Measurements from ENCODE around the gene ZNF581. TPM values are rescaled to one million over a fixed set of nuclear protein-coding genes. Genes with fewer than 3 reads are reported as not detected.

Gene ZNF581
- total RNA-seq, 1 donor from 2014 or later = 22.7 TPM

DNA sequence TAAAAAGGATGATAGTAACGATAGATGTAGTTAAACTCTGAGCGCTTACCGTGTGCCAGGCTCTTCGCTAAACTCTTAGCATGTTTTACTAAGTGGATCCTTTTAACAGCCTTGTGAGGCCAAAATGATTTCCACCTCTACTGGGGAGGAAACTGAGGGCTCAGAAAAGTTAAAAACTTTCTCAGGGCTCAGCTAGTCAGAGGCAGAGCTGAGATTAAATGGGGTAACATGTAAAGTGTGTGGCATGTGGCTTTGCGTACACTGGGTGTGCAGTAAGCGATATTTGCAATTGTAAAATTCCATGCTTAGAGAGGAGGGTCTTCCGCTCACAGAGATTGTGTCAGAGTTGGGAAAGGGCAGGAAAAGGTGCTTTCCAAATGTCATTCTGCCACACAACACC is 13.1 kb downstream of the ZNF581 start:
- TF ChIP-seq CTCF (IDR thresholded peaks at IDR 0.05) = no peak
- no peaks in the 10 kb centered on the region for H3K27me3 ChIP-seq (ENCODE audit: low read depth)
- peaks cover 37% of the 10 kb centered on the region for H3K36me3 ChIP-seq
- intact Hi-C loops (cut with DNase I) = no loop called here
- H3K9me3 ChIP-seq = no peaks in the 10 kb centered on the region
- no peak for DNase-seq
- H3K4me3 ChIP-seq = peak overlapping the region; percentile 95
- H3K4me1 ChIP-seq = peaks cover 49% of the 10 kb centered on the region
- no peak overlapping the region for H3K27ac ChIP-seq
- ATAC-seq = no peak

DNA sequence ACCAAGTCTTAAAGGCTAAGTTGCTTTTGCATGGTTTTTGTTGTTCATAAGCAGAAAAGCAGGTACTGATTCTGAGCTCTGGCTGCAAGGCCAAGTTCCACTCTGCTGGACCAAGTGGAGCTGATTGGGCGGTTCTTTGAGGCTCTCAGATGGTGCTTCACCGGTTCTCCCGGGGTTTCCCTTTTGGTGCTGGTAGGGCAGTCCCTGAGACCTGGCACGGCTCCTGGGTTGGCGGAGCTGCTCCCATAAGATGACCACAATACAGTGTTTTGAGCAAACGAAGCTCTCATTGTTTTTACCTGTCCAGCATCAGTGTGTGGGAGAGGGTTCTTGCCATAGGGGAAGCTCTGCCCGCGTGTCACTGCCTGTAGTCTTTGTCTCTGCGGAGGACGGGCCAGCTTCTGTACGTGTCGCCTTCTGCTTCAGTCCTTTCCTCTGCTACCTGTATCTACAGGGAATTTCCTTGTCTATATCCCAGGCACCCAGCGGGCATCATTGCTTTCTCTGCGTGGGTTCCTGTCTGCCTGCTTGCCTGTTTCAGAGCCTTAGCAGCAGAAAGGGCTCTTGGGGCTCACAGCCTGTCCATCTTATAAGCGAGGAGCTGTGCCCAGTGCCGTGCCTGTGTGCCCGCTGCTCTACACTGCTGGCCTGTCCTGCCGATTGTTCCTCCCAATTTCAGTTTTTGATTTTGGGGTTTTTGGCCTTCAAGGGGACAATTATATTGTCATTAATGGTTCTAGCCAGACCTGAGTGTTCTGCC is 13.7 kb downstream of the ZNF581 start:
- Histone ChIP-seq H3K4me3 (peak overlapping the region; percentile 95), H3K27ac (no peak overlapping the region), H3K36me3 (peaks cover 43% of the 10 kb centered on the region), H3K9me3 (no peaks in the 10 kb centered on the region), H3K27me3 (ENCODE audit: low read depth) (no peaks in the 10 kb centered on the region), H3K4me1 (peaks cover 49% of the 10 kb centered on the region)
- DNase-seq (no peak), ATAC-seq (no peak)
- intact Hi-C loops (cut with DNase I) = no loop called here
- TF ChIP-seq CTCF (IDR thresholded peaks at IDR 0.05) = no peak

DNA sequence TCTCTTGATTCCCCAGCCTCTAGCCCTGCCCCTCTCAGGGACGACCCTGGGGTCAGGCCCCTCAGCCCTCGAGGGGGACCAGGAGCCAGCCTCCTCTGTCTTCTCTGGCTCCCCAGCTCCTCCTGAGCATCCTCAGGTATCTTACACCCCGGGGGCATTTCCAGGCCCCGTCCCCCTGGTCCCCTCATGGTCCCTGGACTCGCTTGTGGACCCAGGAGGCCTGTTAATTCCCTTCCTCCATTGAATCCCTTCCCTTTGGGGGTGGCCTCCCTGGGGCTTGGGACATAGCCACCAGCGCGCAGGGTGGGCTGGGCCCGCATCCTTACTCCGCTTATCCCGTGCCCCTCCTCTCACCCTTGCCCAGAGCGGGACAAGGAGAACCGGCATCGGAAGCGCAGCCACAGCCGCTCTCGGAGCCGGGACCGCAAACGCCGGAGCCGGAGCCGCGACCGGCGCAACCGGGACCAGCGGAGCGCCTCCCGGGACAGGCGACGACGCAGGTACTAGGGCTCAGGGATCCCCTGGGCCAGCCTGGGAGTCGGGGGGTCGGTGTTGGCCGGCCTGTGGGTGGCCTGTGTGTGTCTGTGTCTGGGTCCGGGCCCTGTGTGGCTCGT is 15.5 kb downstream of the ZNF581 start:
- no peak for TF ChIP-seq CTCF (IDR thresholded peaks at IDR 0.05)
- Histone ChIP-seq H3K4me3 (no peak overlapping the region), H3K36me3 (peaks cover 55% of the 10 kb centered on the region), H3K27ac (no peak overlapping the region), H3K27me3 (ENCODE audit: low read depth) (no peaks in the 10 kb centered on the region), H3K4me1 (peaks cover 42% of the 10 kb centered on the region), H3K9me3 (no peaks in the 10 kb centered on the region)
- intact Hi-C loops (cut with DNase I) = no loop called here
- ATAC-seq (no peak), DNase-seq (no peak)

GRCh38 chr19:55659822-55660221 is 16.4 kb downstream of the ZNF581 start:
- DNase-seq = no peak
- Histone ChIP-seq H3K27ac (no peak overlapping the region), H3K36me3 (peaks cover 64% of the 10 kb centered on the region), H3K4me3 (no peak overlapping the region), H3K27me3 (ENCODE audit: low read depth) (no peaks in the 10 kb centered on the region), H3K9me3 (no peaks in the 10 kb centered on the region), H3K4me1 (peaks cover 42% of the 10 kb centered on the region)
- no peak for TF ChIP-seq CTCF (IDR thresholded peaks at IDR 0.05)
- intact Hi-C loops (cut with DNase I) = no loop called here
- ATAC-seq = no peak

- ATAC-seq (no peak), DNase-seq (no peak)
- no peak overlapping the region for H3K4me3 ChIP-seq
- no peak overlapping the region for H3K27ac ChIP-seq
- no peaks in the 10 kb centered on the region for H3K9me3 ChIP-seq
- intact Hi-C loops (cut with DNase I) = no loop called here
- peaks cover 42% of the 10 kb centered on the region for H3K4me1 ChIP-seq
- H3K36me3 ChIP-seq = peaks cover 68% of the 10 kb centered on the region
- H3K27me3 ChIP-seq (ENCODE audit: low read depth) = no peaks in the 10 kb centered on the region
- no peak for TF ChIP-seq CTCF (IDR thresholded peaks at IDR 0.05)
These were observed 17.0 kb downstream of the ZNF581 start for GRCh38 chr19:55660404-55660803.

All from lower lobe of right lung (tissue), 2 donors.